Measurements from ENCODE around the gene POU6F2. TPM values are rescaled to one million over a fixed set of nuclear protein-coding genes. Genes with fewer than 3 reads are reported as not detected.

The POU6F2 gene
- total and polyA plus RNA-seq, 2 of the 4 experiments (the other 2 are of a cell fraction): not detected

- Histone ChIP-seq H2BK15ac (ENCODE audit: low read depth, low read length) (no peak overlapping the region), H2AK5ac (ENCODE audit: low read depth, low read length) (no peak overlapping the region), H2BK20ac (ENCODE audit: low read depth, low read length) (no peak overlapping the region), H3K4ac (ENCODE audit: low read depth, low read length) (no peak overlapping the region), H4K20me1 (ENCODE audit: insufficient read depth, low read length) (no peaks in the 10 kb centered on the region), H3K56ac (ENCODE audit: extremely low read depth, insufficient read depth, low read length) (no peak overlapping the region), H3K18ac (ENCODE audit: low read depth, low read length) (no peak overlapping the region), H3K36me3 (ENCODE audit: control insufficient read depth, insufficient read depth, low read length) (no peaks in the 10 kb centered on the region), H4K5ac (ENCODE audit: low read depth, low read length) (no peak overlapping the region), H4K91ac (ENCODE audit: insufficient read depth, low read depth, low read length) (no peak overlapping the region), H3K23ac (ENCODE audit: low read depth, low read length) (no peak overlapping the region), H2AFZ (replicated peaks; ENCODE audit: low read length, poor library complexity) (no peak overlapping the region), H3K27me3 (ENCODE audit: control insufficient read depth, insufficient read depth, low read length) (peaks cover 3% of the 10 kb centered on the region; the same call in 1 of the 2 replicates), H3K9me1 (ENCODE audit: insufficient read depth, low read length) (no peaks in the 10 kb centered on the region), H3K79me1 (ENCODE audit: low read depth in 1 of 2, low read length in 2 of 2) (no peaks in the 10 kb centered on the region), H2BK5ac (ENCODE audit: low read depth, low read length, poor library complexity, severe bottlenecking) (no peak overlapping the region), H3K4me2 (ENCODE audit: low read depth, low read length) (no peak overlapping the region), H2BK120ac (ENCODE audit: low read depth, low read length) (no peak overlapping the region), H2AK9ac (replicated peaks; ENCODE audit: low read depth, low read length, poor library complexity) (no peak overlapping the region), H3K9ac (ENCODE audit: low read depth, low read length) (no peak overlapping the region), H3K4me1 (ENCODE audit: control insufficient read depth, insufficient read depth, low read length) (no peaks in the 10 kb centered on the region), H3K27ac (ENCODE audit: insufficient read depth, low read length) (no peak overlapping the region), H3K4me3 (ENCODE audit: insufficient read depth, low read depth, low read length) (no peak overlapping the region), H3K9me3 (ENCODE audit: control insufficient read depth, insufficient read depth, low read length) (no peaks in the 10 kb centered on the region), H3K14ac (replicated peaks; ENCODE audit: low read depth, low read length) (no peak overlapping the region), H4K8ac (ENCODE audit: low read depth in 2 of 2, low read length in 2 of 2) (no peak overlapping the region)
- no peak for TF ChIP-seq RCOR1 (IDR thresholded peaks at IDR 0.05; ENCODE audit: insufficient replicate concordance, low read length)
- no peak for TF ChIP-seq RAD21 (IDR thresholded peaks at IDR 0.05; ENCODE audit: low read length)
- TF ChIP-seq BHLHE40 (IDR thresholded peaks at IDR 0.05; ENCODE audit: low read depth, low read length): no peak
- no peak for TF ChIP-seq CEBPB (IDR thresholded peaks at IDR 0.05; ENCODE audit: low read depth, low read length)
- no peak for TF ChIP-seq CTCF (conservative IDR thresholded peaks at IDR 0.05; ENCODE audit: low read depth, low read length)
- TF ChIP-seq MXI1 (IDR thresholded peaks at IDR 0.05; ENCODE audit: borderline replicate concordance, low read depth, low read length): no peak
- no peak for TF ChIP-seq RFX5 (IDR thresholded peaks at IDR 0.05; ENCODE audit: low read depth, low read length)
- no peak for TF ChIP-seq ELK1 (IDR thresholded peaks at IDR 0.05; ENCODE audit: borderline replicate concordance, low read depth, low read length)
- no peak for TF ChIP-seq MAZ (IDR thresholded peaks at IDR 0.05; ENCODE audit: borderline replicate concordance, low read depth, low read length)
- TF ChIP-seq FOS (IDR thresholded peaks at IDR 0.05; ENCODE audit: low read depth, low read length): no peak
- no peak for TF ChIP-seq POLR2A (IDR thresholded peaks at IDR 0.05; ENCODE audit: low read depth, low read length)
- no peak for TF ChIP-seq CHD1 (IDR thresholded peaks at IDR 0.05; ENCODE audit: low read depth, low read length)
- no peak for TF ChIP-seq MAFK (IDR thresholded peaks at IDR 0.05; ENCODE audit: low read depth, low read length)
- dilution Hi-C loops (cut with HindIII; ENCODE audit: low sequenced_read_pairs, unreplicated experiment) (no loop called here), intact Hi-C loops (cut with micrococcal nuclease) (no loop called here), in situ Hi-C loops (cut with MboI; ENCODE audit: low sequenced_read_pairs) (no loop called here)
- ChIA-PET POLR2A (ENCODE audit: unreplicated experiment) (no interaction called here), CTCF (interaction anchor here (1.0 kb wide), 1 partner anchor 66 kb away, joined by 4 read pairs; no protein-coding TSS in a partner anchor)
- no peak for DNase-seq
- WGBS, 2 experiments (ENCODE audit: extremely low coverage in 2 of 2, insufficient read length in 1 of 2): no CpG with 5 or more reads among the region's 4 CpGs
- BruUV-seq (replicated peaks): no TSS peak
- no peak for ATAC-seq (ENCODE audit: low read depth)
Observed at GRCh38 chr7:39035903-39036302, 58.2 kb downstream of the POU6F2 start.

Data from IMR-90 (cell line).